Caco-2 (cell line): Measurements from ENCODE around the gene SNN. TPM values are rescaled to one million over a fixed set of nuclear protein-coding genes. Genes with fewer than 3 reads are reported as not detected.

Source experiments
- BruUV-seq: library from RNA; stranded (reverse); fragments of 400-500 nt; replicated peaks from 2 replicates; lab custom pipeline; 2021; lab: Mats Ljungman, UMichigan
- CTCF ChIA-PET: fragments of 300-600 bp; sonication (Branson Sonifier 250); formaldehyde crosslinking; loops from one replicate; lab custom pipeline; 2022; ENCODE audit warnings: antibody characterized with exemption; lab: Charles Lee
- POLR2A ChIA-PET: fragments of 300-600 bp; sonication (Branson Sonifier 250); formaldehyde crosslinking; loops from one replicate; lab custom pipeline; 2022; ENCODE audit warnings: antibody characterized with exemption; lab: Charles Lee
- DNase-seq, 2 experiments: peaks; one replicate each; pipeline versions ENCODE4 v3.0.0 to v3.0.0-alpha.2; 2020 to 2022
- H3K27me3 ChIP-seq: replicated peaks from 2 replicates; pipeline ENCODE4 v1.6.0; 2011; ENCODE audit warnings: low read length; ENCODE audit not compliant: control insufficient read depth, insufficient read depth
- H3K36me3 ChIP-seq: 2 replicates; pipeline ENCODE4 v1.5.1; 2011; ENCODE audit warnings: low read length; ENCODE audit not compliant: control insufficient read depth, insufficient read depth
- H3K4me1 ChIP-seq: fragments of 250-450 bp; sonication (Bioruptor Pico); 2 replicates; pipeline ENCODE4 v1.5.1; 2020; ENCODE audit warnings: mild to moderate bottlenecking
- H3K4me3 ChIP-seq: 2 replicates; pipeline ENCODE4 v1.5.1; 2011; ENCODE audit warnings: low read depth, mild to moderate bottlenecking, control low read depth, low read length
- H3K9me3 ChIP-seq: fragments of 250-450 bp; sonication (Bioruptor Pico); 2 replicates; pipeline ENCODE4 v1.5.1; 2020; ENCODE audit warnings: mild to moderate bottlenecking, moderate library complexity
- H3K27ac Mint-ChIP-seq: one replicate; pipeline ENCODE4 v1.8.0; 2022; ENCODE audit warnings: mixed read lengths; ENCODE audit not compliant: unreplicated experiment
- H3K27me3 Mint-ChIP-seq: one replicate; pipeline ENCODE4 v1.8.0; 2022; ENCODE audit warnings: mixed read lengths; ENCODE audit not compliant: insufficient read depth, unreplicated experiment
- H3K36me3 Mint-ChIP-seq: one replicate; pipeline ENCODE4 v1.8.0; 2022; ENCODE audit warnings: mild to moderate bottlenecking, mixed read lengths; ENCODE audit not compliant: insufficient read depth, unreplicated experiment
- H3K4me1 Mint-ChIP-seq: one replicate; pipeline ENCODE4 v1.8.0; 2022; ENCODE audit warnings: low read depth, mixed read lengths; ENCODE audit not compliant: unreplicated experiment
- H3K4me3 Mint-ChIP-seq: one replicate; pipeline ENCODE4 v1.8.0; 2022; ENCODE audit warnings: mild to moderate bottlenecking, moderate library complexity, mixed read lengths; ENCODE audit not compliant: unreplicated experiment
- H3K9me3 Mint-ChIP-seq: one replicate; pipeline ENCODE4 v1.8.0; 2022; ENCODE audit warnings: mixed read lengths; ENCODE audit not compliant: unreplicated experiment
- intact Hi-C: fragments of 100-400 bp; cut with micrococcal nuclease; formaldehyde crosslinking; loops from one replicate; pipeline ENCODE4 v1.10.0; 2022; ENCODE audit not compliant: unreplicated experiment
- total RNA-seq: library from RNA; stranded (reverse); gene quantifications from 2 replicates; pipeline ENCODE4 v1.2.3, GENCODE V29; 2022
- TF ChIP-seq, protein P1 (sequence below), 2 experiments: fragments of 200-600 bp in 1 of 2; IDR thresholded peaks; 1 replicate in 1 of 2; 2 replicates in 1 of 2; pipeline versions ENCODE4 v1.5.1 to v1.8.0; 2011 to 2022; ENCODE audit warnings: antibody characterized with exemption in 1 of 2, control low read depth in 1 of 2, inconsistent platforms in 1 of 2, low read depth in 1 of 2, low read length in 1 of 2, mild to moderate bottlenecking in 1 of 2, moderate library complexity in 1 of 2; ENCODE audit not compliant: insufficient read depth in 1 of 2, severe bottlenecking in 1 of 2, unreplicated experiment in 1 of 2

The SNN gene
- total RNA-seq, 1 experiment from 2014 or later: 12.8 TPM

DNA sequence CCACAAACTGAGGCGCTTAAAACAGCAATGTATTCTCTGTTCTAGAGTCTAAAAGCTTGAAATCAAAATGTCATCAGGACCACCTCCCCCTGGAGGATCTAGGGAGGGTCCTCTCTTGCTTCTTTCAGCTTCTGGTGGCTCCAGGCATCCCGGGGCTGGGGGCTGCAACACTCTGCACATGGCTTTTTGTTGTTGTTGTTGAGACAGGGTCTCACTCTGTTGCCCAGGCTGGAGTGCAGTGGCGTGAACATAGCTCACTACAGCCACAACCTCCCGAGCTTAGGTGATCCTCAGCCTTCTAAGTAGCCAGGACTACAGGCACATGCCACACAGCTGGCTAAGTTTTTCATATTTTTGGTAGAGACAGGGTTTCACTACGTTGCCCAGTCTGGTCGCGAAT is 37.0 kb upstream of the SNN start:
- peaks cover 46% of the 10 kb centered on the region for H3K4me1 ChIP-seq
- H3K36me3 Mint-ChIP-seq: no peaks in the 10 kb centered on the region
- H3K27me3 Mint-ChIP-seq: no peaks in the 10 kb centered on the region
- ChIA-PET POLR2A (no interaction called here), CTCF (no interaction called here)
- H3K27ac Mint-ChIP-seq: no peak overlapping the region
- intact Hi-C loops: no loop called here
- no peaks in the 10 kb centered on the region for H3K4me1 Mint-ChIP-seq
- H3K9me3 Mint-ChIP-seq: no peaks in the 10 kb centered on the region
- DNase-seq: no peak
- no peak overlapping the region for H3K4me3 ChIP-seq
- no peaks in the 10 kb centered on the region for H3K9me3 ChIP-seq
- H3K4me3 Mint-ChIP-seq: no peak overlapping the region
- no TSS peak for BruUV-seq
- no peaks in the 10 kb centered on the region for H3K27me3 ChIP-seq
- TF ChIP-seq, protein P1, sequence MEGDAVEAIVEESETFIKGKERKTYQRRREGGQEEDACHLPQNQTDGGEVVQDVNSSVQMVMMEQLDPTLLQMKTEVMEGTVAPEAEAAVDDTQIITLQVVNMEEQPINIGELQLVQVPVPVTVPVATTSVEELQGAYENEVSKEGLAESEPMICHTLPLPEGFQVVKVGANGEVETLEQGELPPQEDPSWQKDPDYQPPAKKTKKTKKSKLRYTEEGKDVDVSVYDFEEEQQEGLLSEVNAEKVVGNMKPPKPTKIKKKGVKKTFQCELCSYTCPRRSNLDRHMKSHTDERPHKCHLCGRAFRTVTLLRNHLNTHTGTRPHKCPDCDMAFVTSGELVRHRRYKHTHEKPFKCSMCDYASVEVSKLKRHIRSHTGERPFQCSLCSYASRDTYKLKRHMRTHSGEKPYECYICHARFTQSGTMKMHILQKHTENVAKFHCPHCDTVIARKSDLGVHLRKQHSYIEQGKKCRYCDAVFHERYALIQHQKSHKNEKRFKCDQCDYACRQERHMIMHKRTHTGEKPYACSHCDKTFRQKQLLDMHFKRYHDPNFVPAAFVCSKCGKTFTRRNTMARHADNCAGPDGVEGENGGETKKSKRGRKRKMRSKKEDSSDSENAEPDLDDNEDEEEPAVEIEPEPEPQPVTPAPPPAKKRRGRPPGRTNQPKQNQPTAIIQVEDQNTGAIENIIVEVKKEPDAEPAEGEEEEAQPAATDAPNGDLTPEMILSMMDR (IDR thresholded peaks at IDR 0.05; ENCODE audit: insufficient read depth in 1 of 2, low read depth in 1 of 2, low read length in 1 of 2, severe bottlenecking in 1 of 2, unreplicated experiment in 1 of 2): no peak
- H3K36me3 ChIP-seq: no peaks in the 10 kb centered on the region

DNA sequence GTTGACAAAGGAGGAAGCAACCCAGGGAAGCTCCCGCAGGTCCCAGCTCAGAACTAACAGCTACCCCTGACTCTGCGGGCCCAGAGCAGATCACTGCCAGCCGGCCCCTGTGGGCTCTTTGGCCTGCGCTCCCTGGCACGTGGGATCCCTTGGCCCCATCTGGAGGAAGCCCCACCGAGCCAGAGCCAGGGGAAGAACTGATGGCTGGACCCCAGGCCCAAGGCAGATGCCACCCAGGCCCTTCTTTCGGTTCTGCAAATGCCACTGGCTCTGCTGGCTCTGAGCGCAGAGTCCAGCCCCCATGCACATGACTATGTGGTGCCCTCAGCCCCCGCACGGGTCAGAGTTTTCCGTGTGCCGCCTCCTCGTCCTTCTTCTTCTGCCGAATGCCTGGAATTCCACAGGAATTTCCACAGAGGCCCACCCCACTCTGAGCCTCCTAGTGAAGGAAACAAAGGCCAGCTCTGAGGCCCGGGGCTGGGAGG is 35.8 kb upstream of the SNN start:
- POLR2A ChIA-PET: no interaction called here
- no TSS peak for BruUV-seq
- no peak overlapping the region for H3K4me3 ChIP-seq
- intact Hi-C loops: no loop called here
- no peaks in the 10 kb centered on the region for H3K27me3 ChIP-seq
- Mint-ChIP-seq H3K9me3 (no peaks in the 10 kb centered on the region), H3K4me3 (no peak overlapping the region), H3K27me3 (no peaks in the 10 kb centered on the region), H3K4me1 (no peaks in the 10 kb centered on the region), H3K36me3 (no peaks in the 10 kb centered on the region), H3K27ac (peak overlapping the region; percentile 75)
- H3K4me1 ChIP-seq: peaks cover 46% of the 10 kb centered on the region
- DNase-seq: peak; percentile 54 to 75
- no peaks in the 10 kb centered on the region for H3K9me3 ChIP-seq
- CTCF ChIA-PET: interaction anchor here (0.6 kb wide), 1 partner anchor 46 kb away, joined by 3 read pairs; the partner anchor contains the start of gene LITAF
- TF ChIP-seq, protein P1 (IDR thresholded peaks at IDR 0.05; ENCODE audit: insufficient read depth in 1 of 2, low read depth in 1 of 2, low read length in 1 of 2, severe bottlenecking in 1 of 2, unreplicated experiment in 1 of 2): no peak
- no peaks in the 10 kb centered on the region for H3K36me3 ChIP-seq

- no peak for DNase-seq
- no TSS peak for BruUV-seq
- H3K4me3 Mint-ChIP-seq: no peak overlapping the region
- H3K9me3 Mint-ChIP-seq: no peaks in the 10 kb centered on the region
- H3K36me3 Mint-ChIP-seq: no peaks in the 10 kb centered on the region
- Histone ChIP-seq H3K27me3 (no peaks in the 10 kb centered on the region), H3K9me3 (no peaks in the 10 kb centered on the region), H3K4me3 (no peak overlapping the region), H3K36me3 (no peaks in the 10 kb centered on the region), H3K4me1 (peaks cover 44% of the 10 kb centered on the region)
- POLR2A ChIA-PET: no interaction called here
- intact Hi-C loops: no loop called here
- no peaks in the 10 kb centered on the region for H3K27me3 Mint-ChIP-seq
- H3K27ac Mint-ChIP-seq: peak overlapping the region; percentile 75
- no peaks in the 10 kb centered on the region for H3K4me1 Mint-ChIP-seq
- CTCF ChIA-PET: no interaction called here
- TF ChIP-seq, protein P1 (IDR thresholded peaks at IDR 0.05; ENCODE audit: insufficient read depth in 1 of 2, low read depth in 1 of 2, low read length in 1 of 2, severe bottlenecking in 1 of 2, unreplicated experiment in 1 of 2): no peak
Measured at GRCh38 chr16:11633113-11633512, 35.1 kb upstream of the SNN start.
